ENCODE measurements around the gene STARD9.

The STARD9 gene

GRCh38 chr15:42603978-42604377 is 28.6 kb downstream of the STARD9 start:
- DNase-seq (ENCODE audit: extremely low read depth, low read depth) = no peak
- H3K4me3 ChIP-seq (replicated peaks; ENCODE audit: low read depth, low read length) = no peak overlapping the region
- no peak for TF ChIP-seq CTCF (IDR thresholded peaks at IDR 0.05; ENCODE audit: low read depth, low read length, missing control alignments)

DNA sequence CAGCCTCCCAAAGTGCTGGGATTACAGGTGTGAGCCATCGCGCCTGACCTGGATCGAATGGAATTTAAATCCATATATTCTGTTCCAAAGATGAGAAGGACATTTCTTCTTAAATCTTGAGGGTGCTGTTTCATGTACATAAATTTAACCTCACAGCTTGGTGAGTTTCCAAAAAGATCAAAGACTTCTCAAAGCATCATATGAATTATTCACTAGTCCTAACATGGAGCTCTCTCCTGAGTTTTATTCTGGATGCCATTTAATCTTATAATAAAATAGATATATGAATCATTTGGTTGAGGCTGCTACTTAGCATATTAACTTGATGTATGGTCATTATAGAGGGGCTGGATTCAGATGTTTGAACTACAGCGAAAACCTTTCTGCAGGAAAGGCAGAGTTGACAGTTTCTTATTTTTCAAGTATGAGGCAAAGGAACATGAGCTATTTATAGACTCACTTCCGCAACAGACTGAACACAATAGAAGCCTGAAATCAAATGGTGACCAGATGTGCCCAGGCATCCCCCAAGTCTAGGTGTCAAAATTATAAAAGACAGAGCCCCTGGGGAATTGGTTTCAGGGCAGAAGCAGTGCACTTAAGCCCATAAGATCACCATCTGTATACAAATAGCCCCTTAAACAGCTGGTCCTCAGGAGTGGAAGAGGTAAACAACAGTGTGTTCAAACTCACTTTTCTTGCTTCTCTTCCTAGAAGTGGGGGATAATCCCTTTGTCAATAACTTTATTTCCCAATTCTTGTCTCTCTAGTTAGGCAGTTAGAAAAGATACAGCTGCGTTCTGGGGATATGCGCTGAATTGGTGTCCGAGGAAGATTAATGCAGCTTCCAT is 29.7 kb downstream of the STARD9 start:
- H3K4me3 ChIP-seq (replicated peaks; ENCODE audit: low read depth, low read length) = no peak overlapping the region
- no peak for TF ChIP-seq CTCF (IDR thresholded peaks at IDR 0.05; ENCODE audit: low read depth, low read length, missing control alignments)
- DNase-seq (ENCODE audit: extremely low read depth, low read depth) = peak; percentile 67

DNA sequence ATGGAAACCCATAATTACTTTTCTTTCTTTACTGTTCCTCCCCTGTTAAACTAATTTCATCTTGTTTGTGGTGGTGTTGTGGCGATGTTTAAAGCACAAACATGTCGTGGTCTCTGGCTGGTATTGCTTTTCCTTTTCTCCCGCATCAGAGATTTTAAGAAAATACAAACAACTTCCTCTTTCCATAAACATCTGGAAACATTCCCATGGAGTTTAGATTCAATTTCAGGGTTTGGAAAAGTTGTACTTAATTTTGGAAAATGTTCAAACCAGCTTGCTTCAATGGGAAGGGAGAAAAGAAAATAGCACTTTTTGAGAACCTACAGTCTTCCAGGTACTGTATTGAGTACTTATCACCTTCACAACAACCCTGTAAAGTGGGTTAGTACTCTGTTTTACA is 30.4 kb downstream of the STARD9 start:
- no peak for DNase-seq (ENCODE audit: extremely low read depth, low read depth)
- no peak overlapping the region for H3K4me3 ChIP-seq (replicated peaks; ENCODE audit: low read depth, low read length)

GRCh38 chr15:42608110-42608531 is 32.7 kb downstream of the STARD9 start:
- no peak for DNase-seq (ENCODE audit: extremely low read depth, low read depth)
- TF ChIP-seq CTCF (IDR thresholded peaks at IDR 0.05; ENCODE audit: low read depth, low read length, missing control alignments) = no peak

More for the DNA sequence above, 30.4 kb downstream of the STARD9 start:
- TF ChIP-seq CTCF (IDR thresholded peaks at IDR 0.05; ENCODE audit: low read depth, low read length, missing control alignments) = no peak

GRCh38 chr15:42608752-42609488 is 33.5 kb downstream of the STARD9 start:
- TF ChIP-seq CTCF (IDR thresholded peaks at IDR 0.05; ENCODE audit: low read depth, low read length, missing control alignments) = no peak
- no peak for DNase-seq (ENCODE audit: extremely low read depth, low read depth)
- no peak overlapping the region for H3K4me3 ChIP-seq (replicated peaks; ENCODE audit: low read depth, low read length)

More at GRCh38 chr15:42608110-42608531, 32.7 kb downstream of the STARD9 start:
- H3K4me3 ChIP-seq (replicated peaks; ENCODE audit: low read depth, low read length) = no peak overlapping the region

DNA sequence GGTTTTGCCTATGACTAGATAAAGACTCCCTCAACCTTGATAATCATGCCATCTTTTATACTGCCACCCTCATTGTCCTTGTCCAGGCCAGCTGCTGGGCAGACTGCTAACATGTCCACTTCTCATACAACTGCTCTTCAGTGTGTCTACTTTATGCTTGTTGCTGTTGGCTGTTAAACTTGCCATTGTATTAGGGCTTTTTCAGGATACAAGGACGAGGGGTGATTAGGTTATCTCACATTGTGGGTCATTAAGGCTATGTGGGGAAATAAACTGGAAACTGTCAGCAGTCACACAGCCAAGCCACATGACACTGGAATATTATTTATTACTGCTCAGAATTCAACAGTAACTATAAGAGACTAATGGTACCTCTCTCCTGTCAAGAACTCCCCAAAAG is 36.1 kb downstream of the STARD9 start:
- DNase-seq (ENCODE audit: extremely low read depth, low read depth) = no peak
- H3K4me3 ChIP-seq (replicated peaks; ENCODE audit: low read depth, low read length) = no peak overlapping the region
- TF ChIP-seq CTCF (IDR thresholded peaks at IDR 0.05; ENCODE audit: low read depth, low read length, missing control alignments) = no peak
